Fibroblast of the aortic adventitia (primary cell): ENCODE measurements around the gene OR2V1. TPM values are rescaled to one million over a fixed set of nuclear protein-coding genes. Genes with fewer than 3 reads are reported as not detected.

ENCODE experiments used
- DNase-seq: peaks from one replicate; pipeline ENCODE4 v3.0.0-alpha.2; 2010; ENCODE audit warnings: low read depth
- H3K4me3 ChIP-seq: 2 replicates; pipeline ENCODE4 v1.5.1; 2011; ENCODE audit warnings: low read depth, mild to moderate bottlenecking, control low read depth, low read length, moderate library complexity
- CTCF ChIP-seq: IDR thresholded peaks from 2 replicates; pipeline ENCODE4 v1.5.1; 2011; ENCODE audit warnings: mild to moderate bottlenecking, low read length, control low read depth, inconsistent platforms; ENCODE audit not compliant: insufficient read depth
- total RNA-seq: library from RNA; depleted of rRNA; stranded (reverse); fragments of >200 nt; gene quantifications from 2 replicates; pipeline ENCODE4 v1.2.3, GENCODE V29; 2012; ENCODE audit warnings: low replicate concordance

The OR2V1 gene
- total RNA-seq, 1 donor = not detected

DNA sequence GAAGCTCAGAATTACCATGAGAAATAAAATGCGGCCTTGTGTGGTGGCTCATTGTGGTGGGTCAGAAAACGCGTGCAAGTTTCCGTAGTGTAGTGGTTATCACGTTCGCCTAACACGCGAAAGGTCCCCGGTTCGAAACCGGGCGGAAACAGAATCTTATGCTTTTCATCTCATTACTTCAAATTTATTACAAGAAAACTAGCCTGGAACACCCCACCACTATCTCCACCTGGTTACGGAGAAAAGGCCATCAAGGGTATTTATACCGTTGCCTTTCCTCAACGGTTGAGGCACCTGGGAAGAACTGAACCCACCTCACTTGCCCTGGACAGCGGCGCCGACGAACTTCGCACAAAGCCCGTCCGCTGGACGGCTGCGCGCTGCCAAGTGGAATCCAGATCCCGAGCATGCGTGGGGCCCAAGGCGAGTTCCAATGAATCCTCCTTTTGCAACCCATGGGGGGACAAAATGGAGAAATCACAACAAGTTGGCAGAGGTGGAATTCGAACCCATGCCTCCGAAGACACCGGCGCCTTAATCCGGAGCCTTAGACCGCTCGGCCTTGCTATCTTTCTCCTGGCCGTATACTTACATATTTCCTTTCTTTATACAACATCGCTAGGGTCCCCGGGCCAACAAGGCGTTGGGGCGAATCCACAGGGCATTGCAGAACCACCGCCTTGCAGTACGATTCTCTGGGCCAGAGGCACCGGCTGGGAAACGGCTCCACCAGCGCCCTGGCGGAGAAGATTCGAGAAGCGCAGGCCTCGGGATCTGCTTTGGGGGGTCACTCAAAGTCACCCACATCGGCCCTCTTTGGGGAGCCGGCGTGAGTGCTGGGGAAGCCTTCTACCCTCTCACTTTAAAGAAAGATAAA lies 33.3 kb upstream of the OR2V1 start:
- no peak overlapping the region for H3K4me3 ChIP-seq
- TF ChIP-seq CTCF = no peak
- peak; percentile 31 for DNase-seq

DNA sequence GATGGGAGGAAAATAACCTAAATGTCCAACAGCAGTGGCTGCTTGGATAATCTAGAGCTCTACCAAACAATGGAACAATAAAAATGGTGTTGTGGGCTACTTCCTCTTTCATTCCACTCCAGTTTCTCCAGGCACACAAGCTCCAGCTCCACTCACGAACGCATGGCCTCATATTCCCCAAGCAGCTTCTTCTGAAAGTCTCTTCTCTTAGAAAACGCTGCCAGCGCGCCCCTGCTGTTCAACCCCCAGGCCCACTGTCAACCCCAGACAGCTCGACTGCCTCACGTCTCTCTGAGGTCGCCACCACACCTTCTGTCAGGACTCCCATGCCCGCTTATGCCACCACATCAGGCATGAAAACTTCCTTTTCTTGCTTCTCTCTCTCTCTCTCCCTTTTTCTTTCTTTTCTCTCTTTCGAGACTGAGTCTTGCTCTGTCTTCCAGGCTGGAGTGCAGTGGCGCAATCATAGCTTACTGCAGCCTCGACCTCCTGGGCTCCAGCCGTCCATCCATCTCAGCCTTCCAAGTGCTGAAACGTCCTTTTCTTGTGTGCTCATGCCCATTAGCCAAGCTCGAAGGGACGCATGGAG lies 32.6 kb upstream of the OR2V1 start:
- no peak for TF ChIP-seq CTCF
- H3K4me3 ChIP-seq = no peak overlapping the region
- no peak for DNase-seq

GRCh38 chr5:181161534-181162175 lies 30.7 kb upstream of the OR2V1 start:
- TF ChIP-seq CTCF = no peak
- no peak for DNase-seq
- peak overlapping the region; percentile 27 for H3K4me3 ChIP-seq

GRCh38 chr5:181160755-181161533 lies 30.0 kb upstream of the OR2V1 start:
- peak; percentile 74 for DNase-seq
- H3K4me3 ChIP-seq = peak overlapping the region; percentile 27

- peak overlapping the region; percentile 59 for H3K4me3 ChIP-seq
- TF ChIP-seq CTCF = no peak
- DNase-seq = peak; percentile 51
These were observed 29.3 kb upstream of the OR2V1 start for GRCh38 chr5:181160152-181160754.

DNA sequence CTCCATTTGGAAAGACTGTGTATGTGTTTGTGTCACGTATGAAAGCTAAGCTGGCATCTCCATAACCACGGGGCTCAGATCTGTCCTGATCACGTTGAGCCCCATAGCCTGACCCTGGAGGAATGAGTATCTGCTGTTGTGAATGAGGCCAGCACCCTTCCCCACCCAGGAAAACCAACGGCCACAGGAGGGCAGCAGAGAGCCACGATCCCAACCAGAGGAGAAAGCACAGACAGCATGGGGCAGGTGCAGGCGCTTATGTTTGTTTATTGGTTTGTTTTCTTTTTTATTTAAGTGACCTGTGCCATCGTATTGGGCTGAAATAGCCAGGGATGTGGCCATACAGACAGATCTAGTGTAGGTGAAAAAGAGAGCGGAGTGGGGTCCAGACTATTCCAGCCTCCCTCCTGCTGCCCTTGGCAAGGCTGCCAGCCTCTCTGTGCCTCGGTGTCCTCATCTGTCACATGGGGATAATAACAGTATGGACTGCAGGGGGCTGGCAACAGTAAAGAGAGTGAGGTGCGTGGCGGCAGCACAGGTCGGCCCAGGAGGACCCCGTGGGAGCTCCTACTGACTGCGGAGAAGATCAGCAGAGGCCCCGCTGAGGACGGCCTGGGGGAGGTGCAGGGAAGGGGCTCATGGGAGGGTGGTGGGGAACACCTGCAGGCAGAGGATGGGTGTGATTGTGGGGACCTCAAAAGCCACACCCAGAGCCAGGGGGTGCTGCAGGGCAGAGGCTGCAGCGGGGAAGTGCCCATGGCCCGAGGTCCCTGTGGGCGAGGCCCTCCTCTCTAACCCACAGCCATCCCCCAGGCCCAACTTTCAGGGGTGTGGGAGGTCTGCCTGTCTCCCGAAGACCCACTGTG lies 28.6 kb upstream of the OR2V1 start:
- peak; percentile 77 for DNase-seq
- peak; percentile 93 for TF ChIP-seq CTCF
- H3K4me3 ChIP-seq = no peak overlapping the region
